NK-92 (cell line): ENCODE results near the gene QRICH1.
"Not testable (repeated sequence)": the region's sequence is repeated elsewhere in the genome, so short reads cannot be mapped to it uniquely, and the experiment has no call there.

Source experiments
- DNase-seq: peaks from one replicate; lab custom pipeline; 2025; ENCODE audit not compliant: unreplicated experiment; lab: John Stamatoyannopoulos, UW

QRICH1 gene

DNA sequence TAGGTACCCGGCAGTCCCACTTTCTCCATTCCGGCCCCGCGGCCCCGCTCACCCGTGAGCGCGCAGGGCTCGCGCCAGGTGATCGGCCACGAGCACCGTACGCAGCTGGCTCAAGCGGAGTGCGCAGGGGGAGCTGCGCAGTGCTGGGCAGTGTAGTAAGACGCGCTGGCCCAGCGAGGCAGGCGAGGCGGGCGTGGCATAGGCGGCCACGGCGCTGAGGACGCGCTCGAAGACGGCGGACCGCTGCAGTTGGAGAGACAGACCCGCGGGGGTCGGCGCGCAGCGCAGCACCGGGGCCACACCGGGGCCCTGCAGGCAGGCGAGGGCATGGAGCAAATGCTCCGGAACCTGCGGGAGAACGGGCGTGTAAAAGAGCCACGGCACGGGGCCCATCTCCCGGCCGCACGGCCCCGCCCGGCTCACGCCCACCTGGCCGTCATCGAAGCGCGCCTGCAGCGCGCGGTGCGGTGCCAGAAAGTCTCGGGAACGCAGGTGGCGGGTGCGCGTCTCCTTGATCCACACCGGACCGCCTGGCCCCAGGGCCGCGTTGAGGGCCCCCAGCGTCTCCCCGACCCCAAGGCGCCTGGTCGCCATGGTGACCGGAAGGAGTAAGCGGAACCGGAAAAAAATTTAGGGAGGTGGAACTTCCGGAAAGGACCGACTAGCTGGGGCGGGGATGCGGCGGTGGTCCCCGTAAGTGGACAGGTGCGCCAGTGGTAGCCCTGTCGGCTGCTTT is 75.7 kb downstream of the QRICH1 start, which contains the start of gene DALRD3:
TSS of gene DALRD3 (minus strand) at position 610 of the 736 bp plus-strand sequence. CDS start at position 594, 16 bp downstream.
- no peak for DNase-seq

- no peak for DNase-seq
These were observed 76.5 kb downstream of the QRICH1 start for GRCh38 chr3:49017229-49017970.

DNA sequence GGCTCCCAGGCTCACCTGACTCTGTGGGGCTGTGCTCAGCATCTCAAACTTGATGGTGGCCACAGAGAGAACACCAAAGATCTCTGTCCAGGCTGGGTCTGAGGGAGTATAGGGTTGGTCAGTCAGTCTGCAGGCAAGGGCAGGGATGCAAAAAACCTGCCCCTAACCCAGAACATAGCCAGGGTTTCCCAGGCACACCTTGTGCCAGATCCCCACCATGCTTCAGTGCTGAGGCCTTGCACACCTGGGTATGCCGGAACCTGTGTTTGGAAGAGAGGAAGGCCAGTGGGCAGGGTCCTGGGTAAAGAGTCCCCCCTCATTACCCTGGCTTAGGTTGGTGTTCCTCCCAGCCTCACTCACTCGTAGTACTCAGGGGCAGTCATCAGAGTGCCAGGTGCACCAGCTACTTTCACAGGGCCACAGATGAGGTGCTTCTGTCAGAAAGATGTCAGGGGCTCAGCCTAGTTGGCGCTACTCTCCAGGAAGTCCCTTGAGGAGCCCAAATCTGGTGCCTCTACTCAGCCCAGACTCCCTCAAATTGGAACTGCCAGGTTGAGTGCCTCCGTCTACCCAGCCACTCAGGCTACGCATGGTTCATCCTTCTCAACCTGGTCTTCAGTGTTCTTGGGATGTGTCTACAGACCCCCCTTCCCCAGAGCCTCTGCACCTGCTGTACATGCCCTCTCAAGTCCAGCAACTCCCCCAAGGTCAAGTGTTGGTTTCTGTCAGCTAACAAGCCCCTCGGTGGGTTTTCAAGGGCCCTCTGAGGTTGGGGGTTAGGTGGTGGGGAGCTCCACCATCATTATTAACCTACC is 77.2 kb downstream of the QRICH1 start:
- no peak for DNase-seq

- DNase-seq, result no peak
These were observed 78.1 kb downstream of the QRICH1 start for GRCh38 chr3:49015765-49016164.

- DNase-seq, result no peak
These were observed 78.8 kb downstream of the QRICH1 start for GRCh38 chr3:49015072-49015471.

DNA sequence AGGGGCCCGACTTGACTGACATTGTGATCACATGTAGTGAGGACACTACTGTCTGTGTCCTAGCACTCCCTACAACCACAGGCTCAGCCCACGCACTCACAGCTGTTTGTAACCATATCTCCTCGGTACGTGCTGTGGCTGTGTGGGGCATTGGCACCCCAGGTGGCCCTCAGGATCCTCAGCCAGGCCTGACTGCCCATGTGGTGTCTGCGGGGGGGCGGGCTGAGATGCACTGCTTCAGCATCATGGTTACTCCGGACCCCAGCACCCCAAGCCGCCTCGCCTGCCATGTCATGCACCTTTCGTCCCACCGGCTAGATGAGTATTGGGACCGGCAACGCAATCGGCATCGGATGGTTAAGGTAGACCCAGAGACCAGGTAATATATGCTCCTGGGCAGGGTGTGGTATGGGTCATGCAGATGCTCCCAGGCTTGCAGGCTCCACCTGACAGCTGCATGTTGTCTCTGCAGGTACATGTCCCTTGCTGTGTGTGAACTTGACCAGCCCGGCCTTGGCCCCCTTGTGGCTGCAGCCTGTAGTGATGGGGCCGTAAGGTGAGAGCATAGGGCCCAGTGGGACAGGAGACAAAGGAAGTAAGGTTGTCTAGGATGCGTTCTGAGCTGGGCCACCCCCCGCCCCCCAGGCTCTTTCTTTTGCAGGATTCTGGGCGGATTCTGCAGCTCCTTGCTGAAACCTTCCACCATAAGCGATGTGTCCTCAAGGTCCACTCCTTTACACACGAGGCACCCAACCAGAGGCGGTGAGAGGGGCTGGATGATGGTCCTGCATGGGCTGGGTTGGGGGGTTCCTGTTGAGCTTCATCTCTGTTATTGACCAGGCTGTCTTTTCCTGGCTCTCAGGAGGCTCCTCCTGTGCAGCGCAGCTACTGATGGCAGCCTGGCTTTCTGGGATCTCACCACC is 79.9 kb downstream of the QRICH1 start:
- no peak for DNase-seq

DNA sequence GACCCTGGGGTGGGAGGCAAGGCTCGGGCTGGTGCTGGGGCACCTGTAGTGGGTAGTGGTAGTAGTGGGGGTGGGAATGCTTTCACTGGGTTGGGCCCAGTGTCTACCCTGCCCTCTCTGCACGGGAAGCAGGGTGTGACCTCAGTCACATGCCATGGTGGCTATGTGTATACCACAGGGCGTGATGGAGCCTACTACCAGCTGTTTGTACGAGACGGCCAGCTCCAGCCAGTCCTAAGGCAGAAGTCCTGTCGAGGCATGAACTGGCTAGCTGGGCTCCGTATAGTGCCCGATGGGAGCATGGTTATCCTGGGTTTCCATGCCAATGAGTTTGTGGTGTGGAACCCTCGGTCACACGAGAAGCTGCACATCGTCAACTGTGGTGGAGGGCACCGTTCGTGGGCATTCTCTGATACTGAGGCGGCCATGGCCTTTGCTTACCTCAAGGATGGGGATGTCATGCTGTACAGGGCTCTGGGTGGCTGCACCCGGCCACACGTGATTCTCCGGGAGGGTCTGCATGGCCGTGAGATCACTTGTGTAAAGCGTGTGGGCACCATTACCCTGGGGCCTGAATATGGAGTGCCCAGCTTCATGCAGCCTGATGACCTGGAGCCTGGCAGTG is 80.6 kb downstream of the QRICH1 start:
- no peak for DNase-seq

DNA sequence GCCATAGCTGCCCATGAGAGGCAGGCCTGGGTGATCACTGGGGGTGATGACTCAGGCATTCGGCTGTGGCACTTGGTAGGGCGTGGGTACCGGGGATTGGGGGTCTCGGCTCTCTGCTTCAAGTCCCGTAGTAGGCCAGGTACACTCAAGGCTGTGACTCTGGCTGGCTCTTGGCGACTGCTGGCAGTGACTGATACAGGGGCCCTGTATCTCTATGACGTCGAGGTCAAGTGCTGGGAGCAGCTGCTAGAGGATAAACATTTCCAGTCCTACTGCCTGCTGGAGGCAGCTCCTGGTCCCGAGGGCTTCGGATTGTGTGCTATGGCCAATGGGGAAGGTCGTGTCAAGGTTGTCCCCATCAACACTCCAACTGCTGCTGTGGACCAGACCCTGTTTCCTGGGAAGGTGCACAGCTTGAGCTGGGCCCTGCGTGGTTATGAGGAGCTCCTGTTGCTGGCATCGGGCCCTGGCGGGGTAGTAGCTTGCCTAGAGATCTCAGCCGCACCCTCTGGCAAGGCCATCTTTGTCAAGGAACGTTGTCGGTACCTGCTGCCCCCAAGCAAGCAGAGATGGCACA is 81.3 kb downstream of the QRICH1 start:
- no peak for DNase-seq

DNA sequence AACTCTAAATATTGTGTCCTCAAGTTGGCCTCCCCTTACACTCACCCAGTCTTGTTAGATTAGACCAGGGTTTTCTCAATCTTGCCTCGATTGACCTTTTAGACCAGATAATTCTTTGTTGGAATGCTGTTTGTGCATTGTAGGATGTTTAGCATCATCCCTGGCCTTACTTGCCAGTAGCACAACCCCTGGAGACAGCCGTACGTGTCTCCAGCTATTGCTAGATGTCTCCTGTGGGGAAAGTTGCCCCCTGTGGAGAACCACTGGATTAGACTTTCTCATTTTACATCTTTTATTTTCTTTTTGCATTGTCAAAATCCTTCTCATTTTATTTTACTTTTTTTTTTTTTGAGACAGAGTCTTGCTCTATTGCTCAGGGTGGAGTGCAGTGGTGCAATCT is 84.5 kb downstream of the QRICH1 start:
- no peak for DNase-seq

DNA sequence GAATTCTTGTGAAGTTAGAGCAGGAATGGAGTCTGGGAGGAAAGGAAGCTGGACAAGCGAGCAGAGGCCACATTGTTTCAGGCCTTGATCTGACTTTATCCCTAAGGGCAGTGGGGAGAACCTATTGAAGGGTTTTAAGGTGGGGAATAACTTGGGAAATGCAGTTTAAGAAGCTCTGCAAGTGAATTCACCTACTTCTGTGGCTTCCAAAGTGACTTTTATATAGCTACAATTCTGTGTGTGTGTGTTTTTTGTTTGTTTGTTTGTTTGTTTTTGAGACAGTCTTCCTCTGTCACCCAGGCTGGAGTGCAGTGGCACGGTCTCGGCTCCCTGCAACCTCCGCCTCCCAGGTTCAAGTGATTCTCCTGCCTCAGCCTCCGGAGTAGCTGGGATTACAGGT is 85.2 kb downstream of the QRICH1 start:
- not testable (repeated sequence) for DNase-seq

- peak; percentile 16 for DNase-seq
These were observed 85.9 kb downstream of the QRICH1 start for GRCh38 chr3:49007771-49008528.

- DNase-seq, result peak; percentile 63
These were observed 86.7 kb downstream of the QRICH1 start, which contains the start of gene WDR6 for GRCh38 chr3:49007068-49007770. Gene WDR6, plus strand, starts transcription at chr3:49007391. Its CDS starts 41 bp downstream, at chr3:49007432.

- DNase-seq, result no peak
These were observed 87.3 kb downstream of the QRICH1 start for GRCh38 chr3:49006408-49007067.

DNA sequence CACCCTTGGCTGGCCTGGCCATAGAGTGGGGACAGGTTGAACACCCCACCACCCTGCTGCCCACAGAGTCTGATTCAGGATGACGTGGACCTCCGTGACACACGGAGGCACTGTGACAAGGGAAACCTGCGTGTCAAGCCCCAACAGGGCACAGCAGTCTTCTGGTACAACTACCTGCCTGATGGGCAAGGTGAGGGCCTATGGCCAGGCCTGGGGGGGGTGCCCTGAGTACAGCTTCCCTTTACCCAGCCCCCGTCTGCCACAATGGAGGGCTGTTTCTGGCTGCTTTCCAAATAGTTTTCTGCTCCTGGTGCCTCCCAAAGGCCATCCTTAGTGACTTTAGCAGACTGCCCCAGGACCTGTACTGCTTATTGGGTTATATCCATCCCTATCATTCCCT is 87.9 kb downstream of the QRICH1 start:
- no peak for DNase-seq

DNA sequence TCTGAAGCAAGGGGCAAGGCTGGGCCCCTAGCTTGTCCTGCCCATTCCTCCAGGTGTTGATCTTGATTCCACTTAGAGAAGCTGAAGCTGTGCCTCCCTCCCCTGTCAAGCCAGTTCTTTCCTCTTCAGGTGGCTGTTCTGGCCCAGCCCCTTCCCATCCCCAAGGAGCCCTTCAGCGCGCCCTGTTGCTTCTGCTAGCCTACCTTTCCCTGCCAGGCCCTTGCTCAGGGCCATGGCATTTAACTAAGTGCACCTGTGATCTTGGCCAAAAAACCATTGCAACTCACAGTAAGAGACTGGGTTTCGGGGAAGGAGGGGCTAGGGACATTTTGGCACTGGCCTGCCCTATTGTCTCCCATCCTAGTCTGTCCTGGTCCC is 88.6 kb downstream of the QRICH1 start:
- no peak for DNase-seq

DNA sequence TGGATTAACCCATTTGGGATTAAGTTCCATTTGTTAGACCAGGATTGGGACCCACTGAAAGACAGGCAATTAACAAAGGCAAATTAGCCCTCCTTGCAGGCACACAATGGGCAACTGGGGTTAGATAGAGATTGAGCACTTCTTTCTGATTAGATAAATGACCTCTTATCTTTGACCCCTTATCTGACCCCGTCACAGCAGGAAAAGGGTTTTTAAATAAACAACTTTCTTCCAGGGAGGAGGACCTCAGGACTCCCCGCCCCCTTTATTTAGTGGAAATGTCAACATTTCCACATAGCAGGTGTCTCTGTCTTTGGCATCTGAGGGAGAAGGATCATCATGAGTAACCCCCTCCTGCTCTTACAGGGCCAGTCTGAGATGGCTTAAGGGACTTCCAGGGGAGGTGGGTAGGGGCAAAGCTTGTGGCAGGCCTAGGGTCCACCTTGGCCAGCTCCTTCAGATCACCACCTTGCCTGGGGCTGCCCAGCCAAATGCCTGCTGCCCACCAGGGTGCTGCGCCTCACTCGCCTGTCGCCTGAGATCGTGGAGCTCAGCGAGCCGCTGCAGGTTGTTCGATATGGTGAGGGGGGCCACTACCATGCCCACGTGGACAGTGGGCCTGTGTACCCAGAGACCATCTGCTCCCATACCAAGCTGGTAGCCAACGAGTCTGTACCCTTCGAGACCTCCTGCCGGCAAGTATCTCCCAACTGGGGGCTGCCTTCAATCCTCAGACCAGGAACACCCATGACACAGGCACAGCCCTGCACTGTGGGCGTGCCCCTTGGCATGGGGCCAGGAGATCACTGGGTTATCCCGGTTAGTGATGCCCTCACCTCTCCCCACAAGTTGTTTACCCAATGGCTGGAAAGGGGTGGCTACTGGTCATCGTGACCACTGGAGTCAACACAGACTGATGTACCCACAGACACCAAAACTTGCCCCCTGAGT is 89.2 kb downstream of the QRICH1 start:
- no peak for DNase-seq

GRCh38 chr3:49001155-49001554 is 92.7 kb downstream of the QRICH1 start:
- no peak for DNase-seq
